ENCODE data around the gene SPINK9. TPM values are rescaled to one million over a fixed set of nuclear protein-coding genes. Genes with fewer than 3 reads are reported as not detected.

The SPINK9 gene
- polyA plus RNA-seq, 3 donors = 0.29 to 0.36 (median 0.33) TPM

Other genes with a start within 250 kb of the SPINK9 start
- gene SPINK14, start 167.0 kb upstream of the SPINK9 start, polyA plus RNA-seq (ENCODE audit: insufficient read length in 3 of 3) = not detected
- not detected for gene SPINK6, start 132.5 kb upstream of the SPINK9 start, polyA plus RNA-seq (ENCODE audit: insufficient read length in 3 of 3)
- not detected for gene MARCOL, start 97.0 kb upstream of the SPINK9 start, polyA plus RNA-seq (ENCODE audit: insufficient read length in 3 of 3)
- 1 to 10 TPM in 1 of 3 donors, under 1 TPM in 2; 0.30 to 1.2 (median 0.49) TPM for gene SPINK13, start 66.8 kb upstream of the SPINK9 start, polyA plus RNA-seq (ENCODE audit: insufficient read length in 3 of 3)
- under 1 TPM in 2 of 3 donors, not detected in 1; 0.19 to 0.53 TPM for gene SPINK7, start 23.1 kb upstream of the SPINK9 start, polyA plus RNA-seq (ENCODE audit: insufficient read length in 3 of 3)
- 10 to 100 TPM; 39.9 to 50.6 (median 48.6) TPM for gene FBXO38, start 48.4 kb downstream of the SPINK9 start, polyA plus RNA-seq (ENCODE audit: insufficient read length in 3 of 3)